ENCODE results near the gene ATAD2B. TPM values are rescaled to one million over a fixed set of nuclear protein-coding genes. Genes with fewer than 3 reads are reported as not detected.

The ATAD2B gene
- 5.6 to 8.5 TPM (median 7.2 TPM) in 5 replicates for total RNA-seq (2022; extraction: Qiagen RNA extraction)

DNA sequence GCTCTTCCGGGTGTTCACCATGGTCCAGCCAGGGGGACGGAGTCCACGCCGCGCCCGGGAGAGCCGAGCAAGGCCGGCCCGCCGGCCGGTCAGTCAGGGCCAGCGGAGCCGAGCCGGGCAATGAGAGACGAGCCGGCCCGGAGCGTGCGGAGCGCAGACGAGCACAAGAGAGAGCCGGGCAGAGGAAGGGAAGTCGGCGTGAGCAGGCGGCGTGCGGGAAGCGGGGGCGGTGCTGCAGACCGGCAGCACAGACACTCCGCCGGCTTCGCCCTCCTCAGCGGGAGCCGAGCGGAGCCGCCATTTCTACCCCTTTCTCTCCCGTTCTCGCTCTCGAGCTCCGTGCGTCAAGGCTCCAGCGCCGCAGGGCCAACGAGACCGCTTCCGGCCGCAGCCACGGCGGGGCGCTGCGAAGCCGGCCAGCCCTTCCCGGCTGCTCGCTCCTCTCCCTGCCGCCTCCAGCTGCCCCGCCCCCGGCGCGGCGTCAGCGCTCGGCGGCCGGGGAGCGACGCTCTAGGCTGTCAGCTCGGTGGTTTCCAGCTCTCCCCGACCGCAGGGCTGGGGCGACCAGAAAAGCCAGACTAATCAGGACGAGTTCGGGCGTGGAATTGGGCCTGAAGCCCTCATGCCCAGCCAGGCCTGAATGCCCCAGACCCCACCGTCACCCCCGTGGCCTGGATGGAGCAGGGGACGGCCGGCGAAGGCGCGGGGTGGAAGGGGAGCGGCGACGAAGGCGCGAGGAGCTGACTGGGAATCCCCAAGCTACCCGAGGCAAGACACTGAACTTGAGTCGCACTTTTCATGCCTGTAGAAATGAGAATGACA lies at the start of gene ATAD2B:
ATAD2B (minus strand) TSS at position 374 of the 822 bp plus-strand sequence; CDS start at position 21, 353 bp downstream.

DNA sequence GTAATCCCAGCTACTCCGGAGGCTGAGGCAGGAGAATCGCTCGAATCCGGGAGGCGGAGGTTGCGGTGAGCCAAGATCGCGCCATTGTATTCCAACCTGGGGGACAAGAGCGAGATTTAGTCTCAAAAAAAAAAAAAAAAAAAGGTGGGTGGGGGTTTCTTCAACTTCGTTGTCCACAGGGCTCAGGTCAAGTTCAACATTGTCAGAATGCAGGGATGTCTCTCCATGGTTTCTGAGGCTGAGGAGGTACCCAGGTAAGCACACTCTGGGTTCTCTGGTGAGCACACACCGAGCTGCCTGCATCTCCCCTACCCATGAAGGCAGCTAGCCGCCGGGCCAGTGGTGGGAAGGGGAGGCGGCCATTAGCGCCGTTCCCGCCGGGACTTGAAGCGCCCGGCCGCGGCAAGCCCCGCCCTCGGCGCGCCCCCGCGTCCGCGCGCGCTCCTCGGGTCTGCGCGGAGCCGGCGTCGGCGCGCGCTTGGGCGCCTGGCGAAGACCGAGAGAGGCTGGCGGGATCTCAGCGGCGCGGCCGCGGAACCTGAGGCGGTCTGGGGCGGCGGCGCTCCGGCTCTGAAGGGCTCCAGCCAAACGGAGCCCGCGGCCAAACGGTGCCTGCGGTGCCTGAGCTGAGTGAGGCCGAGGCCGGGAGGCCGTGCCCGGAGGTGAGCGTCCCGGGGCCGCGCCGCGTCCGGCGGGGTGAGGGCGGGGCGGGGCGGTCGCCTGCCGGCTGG lies 13.2 kb upstream of the ATAD2B start, which contains the start of gene UBXN2A:
UBXN2A (plus strand) TSS at position 477 of the 731 bp plus-strand sequence. CDS start 17,852 bp downstream, outside the sequence.

Other genes starting within 250 kb of the ATAD2B start
- 19.8 to 25.0 TPM (median 22.7 TPM) in 5 replicates for gene UBXN2A, start 13.3 kb upstream of the ATAD2B start, total RNA-seq (2022; extraction: Qiagen RNA extraction)
- gene MFSD2B, start 83.0 kb upstream of the ATAD2B start, total RNA-seq (2022; extraction: Qiagen RNA extraction): 0.11 to 0.64 TPM (median 0.59 TPM) in 5 replicates
- gene WDCP, start 120.3 kb upstream of the ATAD2B start, total RNA-seq (2022; extraction: Qiagen RNA extraction): 11.7 to 14.3 TPM (median 12.9 TPM) in 5 replicates
- gene FKBP1B, start 122.6 kb upstream of the ATAD2B start, total RNA-seq (2022; extraction: Qiagen RNA extraction): 10.6 to 12.7 TPM (median 11.5 TPM) in 5 replicates
- gene SF3B6, start 149.2 kb upstream of the ATAD2B start, total RNA-seq (2022; extraction: Qiagen RNA extraction): 159 to 226 TPM (median 170 TPM) in 5 replicates
- gene TP53I3, start 157.7 kb upstream of the ATAD2B start, total RNA-seq (2022; extraction: Qiagen RNA extraction): 243 to 290 TPM (median 270 TPM) in 5 replicates
- gene PFN4, start 196.2 kb upstream of the ATAD2B start, total RNA-seq (2022; extraction: Qiagen RNA extraction): 1.1 to 1.9 TPM (median 1.9 TPM) in 5 replicates
- gene FAM228B, start 196.3 kb upstream of the ATAD2B start, total RNA-seq (2022; extraction: Qiagen RNA extraction): 1.1 to 4.1 TPM (median 3.6 TPM) in 5 replicates
- not detected in 5 replicates for gene FAM228A, start 247.9 kb upstream of the ATAD2B start, total RNA-seq (2022; extraction: Qiagen RNA extraction)

Measured in A549 treated with Mapracorat at 1 μM for 4 hours (cell line).